Loucy (cell line): ENCODE results near the gene FOXD3.

Source experiments
- H2AFZ ChIP-seq: fragments of 200-600 bp; sonication (generic); 2 replicates; pipeline ENCODE4 v1.6.0; 2016; ENCODE audit warnings: antibody characterized with exemption, mild to moderate bottlenecking, low read length, moderate library complexity
- H3F3A ChIP-seq: fragments of 200-600 bp; 2 replicates; pipeline ENCODE4 v1.6.0; 2016; ENCODE audit warnings: antibody characterized with exemption, low read depth, mild to moderate bottlenecking
- H3K27me3 ChIP-seq: fragments of 200-600 bp; sonication (generic); 2 replicates; pipeline ENCODE4 v1.6.1; 2014; ENCODE audit warnings: low read length, mild to moderate bottlenecking; ENCODE audit not compliant: insufficient read depth, poor library complexity, severe bottlenecking
- H3K36me3 ChIP-seq: fragments of 200-600 bp; sonication (generic); 2 replicates; pipeline ENCODE4 v1.6.1; 2016; ENCODE audit warnings: low read length; ENCODE audit not compliant: insufficient read depth
- H3K4me1 ChIP-seq: fragments of 200-600 bp; sonication (generic); 2 replicates; pipeline ENCODE4 v1.5.1; 2014; ENCODE audit warnings: low read length, mild to moderate bottlenecking; ENCODE audit not compliant: insufficient read depth, poor library complexity, severe bottlenecking
- H3K4me2 ChIP-seq: fragments of 200-600 bp; sonication (generic); 2 replicates; pipeline ENCODE4 v1.6.0; 2014; ENCODE audit warnings: antibody characterized with exemption, low read length, low read depth, mild to moderate bottlenecking; ENCODE audit not compliant: poor library complexity, severe bottlenecking
- H3K4me3 ChIP-seq: fragments of 200-600 bp; sonication (generic); 2 replicates; pipeline ENCODE4 v1.5.1; 2014; ENCODE audit warnings: low read length, mild to moderate bottlenecking, mixed read lengths; ENCODE audit not compliant: poor library complexity, severe bottlenecking
- H3K79me2 ChIP-seq: fragments of 200-600 bp; sonication (generic); 2 replicates; pipeline ENCODE4 v1.6.1; 2014; ENCODE audit warnings: low read length; ENCODE audit not compliant: insufficient read depth
- H3K9ac ChIP-seq: fragments of 200-600 bp; sonication (generic); 2 replicates; pipeline ENCODE4 v1.6.0; 2014; ENCODE audit warnings: mild to moderate bottlenecking, low read depth, low read length, moderate library complexity; ENCODE audit not compliant: poor library complexity, severe bottlenecking
- H3K9me2 ChIP-seq: fragments of 200-600 bp; sonication (generic); replicated peaks from 2 replicates; pipeline ENCODE4 v1.6.1; 2016; ENCODE audit warnings: low read depth, low read length, mixed read lengths
- H3K9me3 ChIP-seq: fragments of 200-600 bp; sonication (generic); 2 replicates; pipeline ENCODE4 v1.6.1; 2014; ENCODE audit warnings: mild to moderate bottlenecking, antibody characterized with exemption, low read length, low read depth; ENCODE audit not compliant: insufficient read depth
- H4K20me1 ChIP-seq: fragments of 200-600 bp; sonication (generic); 2 replicates; pipeline ENCODE4 v1.6.0; 2014; ENCODE audit warnings: antibody characterized with exemption, low read length, mild to moderate bottlenecking; ENCODE audit not compliant: insufficient read depth, poor library complexity, severe bottlenecking
- EZH2phosphoT487 ChIP-seq: fragments of 200-600 bp; IDR thresholded peaks from 2 replicates; pipeline ENCODE4 v1.6.1; 2018; ENCODE audit warnings: antibody characterized with exemption, mild to moderate bottlenecking, moderate library complexity, borderline replicate concordance
- TF ChIP-seq, protein P1 (sequence below): fragments of 200-600 bp; sonication (generic); conservative IDR thresholded peaks from 2 replicates; pipeline ENCODE4 v1.5.1; 2014; ENCODE audit warnings: mild to moderate bottlenecking, antibody characterized with exemption, low read length

Gene FOXD3

DNA sequence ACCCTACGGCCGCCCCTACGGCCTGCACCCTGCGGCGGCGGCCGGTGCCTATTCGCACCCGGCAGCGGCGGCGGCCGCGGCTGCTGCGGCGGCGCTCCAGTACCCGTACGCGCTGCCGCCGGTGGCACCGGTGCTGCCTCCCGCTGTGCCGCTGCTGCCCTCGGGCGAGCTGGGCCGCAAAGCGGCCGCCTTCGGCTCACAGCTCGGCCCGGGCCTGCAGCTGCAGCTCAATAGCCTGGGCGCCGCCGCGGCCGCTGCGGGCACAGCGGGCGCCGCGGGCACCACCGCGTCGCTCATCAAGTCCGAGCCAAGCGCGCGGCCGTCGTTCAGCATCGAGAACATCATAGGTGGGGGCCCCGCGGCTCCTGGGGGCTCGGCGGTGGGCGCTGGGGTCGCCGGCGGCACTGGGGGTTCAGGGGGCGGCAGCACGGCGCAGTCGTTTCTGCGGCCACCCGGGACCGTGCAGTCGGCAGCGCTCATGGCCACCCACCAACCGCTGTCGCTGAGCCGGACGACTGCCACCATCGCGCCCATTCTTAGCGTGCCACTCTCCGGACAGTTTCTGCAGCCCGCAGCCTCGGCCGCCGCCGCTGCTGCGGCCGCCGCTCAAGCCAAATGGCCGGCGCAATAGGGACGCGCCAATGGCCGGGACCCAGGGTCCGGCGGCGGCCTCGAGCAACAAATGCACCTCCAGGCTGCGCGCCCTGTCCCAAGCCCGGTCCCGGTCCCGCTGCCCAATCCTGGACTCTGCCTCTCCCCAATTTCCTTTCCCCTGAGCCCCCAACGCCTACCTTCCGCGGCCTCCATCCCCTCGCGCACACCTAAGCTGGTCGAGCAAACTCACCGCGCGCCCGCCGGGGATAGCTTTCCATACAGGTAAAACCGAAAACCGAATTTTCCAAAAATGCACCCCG lies 1.8 kb downstream of the FOXD3 start:
- no peak overlapping the region for H3K9ac ChIP-seq
- H3K4me3 ChIP-seq: no peak overlapping the region
- no peaks in the 10 kb centered on the region for H4K20me1 ChIP-seq
- no peaks in the 10 kb centered on the region for H3K27me3 ChIP-seq
- H3K4me1 ChIP-seq: no peaks in the 10 kb centered on the region
- no peaks in the 10 kb centered on the region for H3K36me3 ChIP-seq
- no peaks in the 10 kb centered on the region for H3F3A ChIP-seq
- H2AFZ ChIP-seq: no peak overlapping the region
- H3K9me3 ChIP-seq: no peaks in the 10 kb centered on the region
- H3K4me2 ChIP-seq: no peak overlapping the region
- no peak for TF ChIP-seq EZH2phosphoT487
- no peaks in the 10 kb centered on the region for H3K79me2 ChIP-seq
- H3K9me2 ChIP-seq: no peaks in the 10 kb centered on the region

DNA sequence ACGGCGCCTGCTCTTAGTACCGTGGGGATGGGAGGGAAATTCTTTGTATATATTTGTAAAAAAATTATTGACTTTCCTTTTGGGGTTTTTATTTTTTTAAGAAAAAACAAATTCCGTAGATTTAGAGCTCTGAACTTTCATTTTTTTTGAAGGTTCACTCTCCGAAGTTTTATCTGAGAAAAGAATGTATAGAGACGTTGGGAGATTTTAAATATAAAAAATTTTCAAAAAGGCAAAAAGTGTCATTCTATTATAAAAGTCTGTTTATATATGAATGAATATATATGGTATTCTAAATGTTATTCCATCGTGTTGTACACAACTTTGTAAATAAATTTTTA lies 2.4 kb downstream of the FOXD3 start:
- no peaks in the 10 kb centered on the region for H3K36me3 ChIP-seq
- H3K9me3 ChIP-seq: no peaks in the 10 kb centered on the region
- TF ChIP-seq, protein P1, sequence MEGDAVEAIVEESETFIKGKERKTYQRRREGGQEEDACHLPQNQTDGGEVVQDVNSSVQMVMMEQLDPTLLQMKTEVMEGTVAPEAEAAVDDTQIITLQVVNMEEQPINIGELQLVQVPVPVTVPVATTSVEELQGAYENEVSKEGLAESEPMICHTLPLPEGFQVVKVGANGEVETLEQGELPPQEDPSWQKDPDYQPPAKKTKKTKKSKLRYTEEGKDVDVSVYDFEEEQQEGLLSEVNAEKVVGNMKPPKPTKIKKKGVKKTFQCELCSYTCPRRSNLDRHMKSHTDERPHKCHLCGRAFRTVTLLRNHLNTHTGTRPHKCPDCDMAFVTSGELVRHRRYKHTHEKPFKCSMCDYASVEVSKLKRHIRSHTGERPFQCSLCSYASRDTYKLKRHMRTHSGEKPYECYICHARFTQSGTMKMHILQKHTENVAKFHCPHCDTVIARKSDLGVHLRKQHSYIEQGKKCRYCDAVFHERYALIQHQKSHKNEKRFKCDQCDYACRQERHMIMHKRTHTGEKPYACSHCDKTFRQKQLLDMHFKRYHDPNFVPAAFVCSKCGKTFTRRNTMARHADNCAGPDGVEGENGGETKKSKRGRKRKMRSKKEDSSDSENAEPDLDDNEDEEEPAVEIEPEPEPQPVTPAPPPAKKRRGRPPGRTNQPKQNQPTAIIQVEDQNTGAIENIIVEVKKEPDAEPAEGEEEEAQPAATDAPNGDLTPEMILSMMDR: no peak
- no peak for TF ChIP-seq EZH2phosphoT487
- no peaks in the 10 kb centered on the region for H3K9me2 ChIP-seq
- H3K27me3 ChIP-seq: no peaks in the 10 kb centered on the region
- H3K4me3 ChIP-seq: no peak overlapping the region
- no peak overlapping the region for H2AFZ ChIP-seq
- no peak overlapping the region for H3K4me2 ChIP-seq
- no peaks in the 10 kb centered on the region for H3K4me1 ChIP-seq
- no peaks in the 10 kb centered on the region for H3F3A ChIP-seq
- H4K20me1 ChIP-seq: no peaks in the 10 kb centered on the region
- no peaks in the 10 kb centered on the region for H3K79me2 ChIP-seq
- H3K9ac ChIP-seq: no peak overlapping the region

DNA sequence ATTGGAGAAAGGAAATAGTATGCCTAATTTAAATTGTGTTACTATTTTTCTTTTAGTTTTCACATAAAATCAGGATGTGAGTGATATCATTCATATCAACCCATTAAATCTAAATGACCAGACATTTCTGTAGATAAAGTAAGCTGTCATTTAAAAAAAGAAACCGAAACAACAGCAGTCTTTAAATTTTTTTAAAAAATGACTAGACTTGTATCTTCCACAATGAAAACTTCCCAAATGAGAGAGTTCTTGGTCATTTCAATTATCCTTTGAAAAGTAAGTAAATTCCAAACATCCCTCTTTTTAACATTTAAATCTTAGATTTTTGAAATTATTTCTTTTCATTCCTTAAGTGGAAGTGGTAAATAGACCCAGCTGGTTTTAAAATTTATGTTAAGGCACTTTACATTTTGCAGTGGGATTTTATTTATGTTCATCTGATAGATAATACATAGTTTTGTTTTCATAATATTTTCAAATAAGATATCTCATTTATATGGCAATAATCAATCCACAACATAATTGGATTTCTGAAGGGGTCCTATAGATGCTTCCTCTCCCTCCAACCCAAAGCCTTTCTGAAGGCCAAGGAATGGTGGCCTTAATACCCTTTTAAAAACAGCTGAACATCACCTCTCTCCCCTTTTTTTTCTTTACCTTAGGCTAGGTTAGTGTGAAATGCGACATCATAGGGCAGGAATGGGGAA lies 3.1 kb downstream of the FOXD3 start:
- Histone ChIP-seq H3K9me3 (no peaks in the 10 kb centered on the region), H3K27me3 (no peaks in the 10 kb centered on the region), H2AFZ (no peak overlapping the region), H3K36me3 (no peaks in the 10 kb centered on the region), H3K4me2 (peak overlapping the region; percentile 27), H3K4me1 (no peaks in the 10 kb centered on the region), H3K9ac (no peak overlapping the region), H3K4me3 (no peak overlapping the region), H4K20me1 (no peaks in the 10 kb centered on the region), H3K9me2 (no peaks in the 10 kb centered on the region), H3F3A (no peaks in the 10 kb centered on the region), H3K79me2 (no peaks in the 10 kb centered on the region)
- no peak for TF ChIP-seq EZH2phosphoT487
- TF ChIP-seq, protein P1: no peak
